GM15510 (cell line): Measurements from ENCODE around the gene SRSF2.

Experiments used
- POLR2A ChIP-seq: IDR thresholded peaks from 3 replicates; pipeline ENCODE4 v1.6.1; 2011; ENCODE audit warnings: borderline replicate concordance; ENCODE audit not compliant: insufficient read length; ENCODE audit errors: extremely low read depth

Gene SRSF2

DNA sequence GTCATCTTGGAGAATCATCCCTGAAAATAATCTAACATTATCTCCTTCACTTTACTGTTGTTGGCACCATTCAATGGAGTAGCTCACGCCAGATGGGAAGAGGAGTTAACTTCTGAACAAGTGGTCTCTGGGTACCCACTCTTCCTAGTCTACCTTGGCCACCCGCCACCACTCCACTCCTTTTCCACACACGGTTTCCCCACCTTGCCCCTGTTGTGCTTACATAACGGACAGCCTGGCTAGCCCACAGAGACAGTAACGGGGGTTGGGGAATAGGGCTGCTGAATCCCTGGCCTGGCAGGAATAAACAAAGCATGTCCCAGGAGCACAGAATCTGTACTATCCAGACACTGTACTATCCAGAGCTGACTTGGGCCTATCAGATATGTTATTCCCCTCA is 22.8 kb downstream of the SRSF2 start:
- TF ChIP-seq POLR2A, result no peak

DNA sequence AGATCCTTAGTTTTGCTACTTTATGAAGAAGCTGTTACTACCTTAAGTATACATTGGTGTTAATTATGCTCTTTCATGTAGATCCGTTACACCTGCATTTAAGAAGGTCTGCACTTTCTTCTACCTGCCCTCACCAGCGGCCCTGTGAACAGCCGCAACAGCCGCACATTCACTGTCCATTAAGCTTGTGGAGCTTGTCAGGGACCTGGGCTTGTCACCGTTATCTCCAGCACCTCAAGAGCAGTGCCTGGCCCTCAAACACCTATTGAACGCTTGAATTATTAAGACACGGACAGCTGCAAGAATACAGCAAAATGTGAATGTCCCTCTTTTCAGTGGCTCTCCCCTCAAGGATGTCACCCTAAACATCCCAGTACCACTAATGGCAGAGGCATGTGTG is 23.4 kb downstream of the SRSF2 start:
- no peak for TF ChIP-seq POLR2A

DNA sequence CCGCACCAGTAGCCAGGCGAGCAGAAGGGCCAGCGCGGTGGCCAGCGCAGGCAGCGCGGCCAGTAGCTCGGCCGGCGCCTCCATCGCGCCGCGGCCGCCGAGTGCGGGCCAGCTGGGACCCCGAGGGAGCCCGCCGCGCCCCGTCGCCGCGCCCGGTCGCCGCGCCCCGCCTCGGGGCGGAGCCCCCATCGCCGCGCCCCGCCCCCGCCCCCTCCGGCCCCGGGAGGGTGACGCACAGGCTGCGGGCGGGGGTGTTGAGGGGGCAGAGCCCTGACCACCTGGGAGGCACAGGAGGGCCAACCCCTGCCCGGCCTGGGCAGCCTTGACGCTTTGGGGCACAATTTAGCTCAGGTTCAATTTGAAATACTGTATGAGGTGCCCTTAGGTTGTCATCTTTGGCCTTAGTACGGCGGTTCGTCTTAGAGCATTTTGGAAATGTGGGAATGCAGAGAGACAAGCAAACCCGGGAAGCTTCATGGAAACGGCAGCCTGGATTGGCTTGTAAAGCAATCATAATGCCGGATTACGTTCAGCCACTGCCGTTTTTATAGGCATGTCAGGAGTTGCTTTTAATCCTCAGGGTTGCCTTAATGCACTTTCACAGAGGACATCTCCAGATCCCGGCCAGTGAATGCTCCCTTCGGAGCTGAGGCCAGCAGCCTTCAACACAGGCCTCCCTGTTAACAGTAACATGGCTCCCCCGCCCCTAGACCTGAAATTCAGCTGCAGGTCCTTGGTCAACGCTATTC is 26.1 kb downstream of the SRSF2 start, which contains the start of gene MXRA7:
Gene MXRA7, minus strand, starts transcription at position 103 of the 749 bp plus-strand sequence. Its CDS starts 19 bp downstream, at position 84.
- TF ChIP-seq POLR2A, result no peak

DNA sequence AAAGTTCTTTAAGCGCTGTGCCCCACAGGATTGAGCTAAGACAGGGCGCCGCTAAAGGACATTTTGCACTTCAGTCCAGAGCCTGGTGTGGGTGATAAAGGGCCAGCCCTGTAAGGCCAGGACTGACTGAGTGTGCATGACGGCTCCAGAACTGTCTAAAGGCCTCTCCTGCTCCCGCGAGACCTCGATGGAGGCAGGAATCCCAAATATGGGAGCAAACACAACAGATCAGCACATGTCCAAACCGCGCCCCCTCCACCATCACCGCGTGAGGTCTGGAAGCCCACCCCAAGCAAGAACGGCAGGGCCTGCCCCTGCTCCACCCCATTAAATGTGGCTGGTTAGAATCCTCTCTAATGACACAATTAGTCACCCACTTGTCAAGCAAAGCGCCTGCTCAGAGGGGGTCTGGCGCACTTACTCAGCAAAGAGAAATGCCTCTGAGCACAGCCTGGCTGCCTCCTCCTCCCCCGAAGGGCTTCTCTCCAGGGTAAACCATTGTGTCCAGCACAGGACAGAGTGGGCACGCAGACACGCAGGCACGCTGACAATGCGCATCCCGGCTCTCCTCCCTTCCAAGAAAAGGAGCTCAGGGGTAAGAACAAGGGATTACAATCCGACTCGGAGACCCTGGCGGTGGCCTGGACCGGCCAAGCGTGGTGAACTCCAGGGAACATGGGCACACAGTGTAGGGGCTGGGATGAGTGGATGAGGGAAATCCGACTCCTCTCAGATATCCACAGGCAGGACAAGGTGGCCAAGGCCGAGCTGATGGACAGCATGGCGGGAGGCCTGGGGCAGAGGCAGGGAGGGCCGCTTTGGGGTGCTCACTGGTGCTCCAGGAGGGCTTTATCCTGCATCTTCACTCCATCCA is 27.8 kb downstream of the SRSF2 start:
- TF ChIP-seq POLR2A, result no peak

DNA sequence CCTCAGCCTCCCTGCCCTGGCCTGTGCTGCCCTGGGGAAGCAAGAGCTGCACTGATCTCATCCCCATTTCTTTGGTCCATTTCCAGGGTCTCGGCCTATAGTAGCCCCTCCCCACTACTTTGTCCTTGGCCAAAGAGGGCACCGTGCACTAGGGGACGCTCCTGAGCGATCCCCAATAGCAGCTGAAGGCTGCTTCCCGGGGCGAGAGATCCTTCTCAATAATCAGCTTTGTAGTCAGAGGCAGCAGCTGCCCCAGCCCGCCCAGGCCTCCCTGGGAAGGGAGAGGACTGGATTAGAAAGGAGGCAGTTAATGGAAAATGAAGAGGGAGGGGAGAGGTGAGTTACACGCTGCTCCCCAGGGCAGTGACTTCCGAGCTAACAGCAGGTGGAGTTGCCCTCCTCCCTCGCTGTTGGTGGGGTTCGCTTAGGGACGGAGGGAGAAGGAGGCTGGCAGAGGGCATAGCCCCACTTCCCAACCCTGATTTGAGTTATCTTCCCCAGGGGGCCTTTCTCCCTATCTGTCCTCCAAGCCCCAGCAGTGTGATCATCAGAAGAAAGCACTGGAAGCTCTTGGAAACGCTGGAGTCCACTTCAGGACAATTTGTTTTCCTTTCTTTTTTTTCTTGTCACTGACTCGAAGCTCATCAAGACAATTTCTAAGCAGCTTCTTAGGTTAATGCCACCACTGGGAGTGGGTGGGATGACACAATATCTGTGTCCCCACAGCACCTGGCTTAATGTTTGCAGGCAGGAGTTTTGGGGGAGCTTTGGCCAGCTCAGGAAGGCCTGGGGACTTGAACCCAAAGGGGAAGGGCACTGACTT is 28.9 kb downstream of the SRSF2 start:
- no peak for TF ChIP-seq POLR2A

DNA sequence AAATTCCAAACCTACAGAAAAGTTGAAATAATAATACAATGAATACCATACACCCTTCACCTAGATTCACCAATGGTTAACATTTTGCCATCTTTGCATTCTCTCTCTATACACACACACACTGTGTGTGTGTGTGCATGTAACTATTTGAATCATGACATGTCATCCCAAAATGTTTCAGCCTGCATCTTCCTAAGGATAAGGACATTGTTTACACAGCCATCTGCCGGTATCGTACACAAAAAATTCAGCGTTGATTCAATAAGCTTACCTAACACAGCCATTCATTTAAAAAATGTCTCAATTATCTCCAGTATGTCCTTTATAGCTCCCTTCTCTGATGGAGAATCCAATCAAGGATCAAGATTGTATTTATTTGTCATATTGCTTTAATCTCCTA is 30.3 kb downstream of the SRSF2 start:
- no peak for TF ChIP-seq POLR2A

DNA sequence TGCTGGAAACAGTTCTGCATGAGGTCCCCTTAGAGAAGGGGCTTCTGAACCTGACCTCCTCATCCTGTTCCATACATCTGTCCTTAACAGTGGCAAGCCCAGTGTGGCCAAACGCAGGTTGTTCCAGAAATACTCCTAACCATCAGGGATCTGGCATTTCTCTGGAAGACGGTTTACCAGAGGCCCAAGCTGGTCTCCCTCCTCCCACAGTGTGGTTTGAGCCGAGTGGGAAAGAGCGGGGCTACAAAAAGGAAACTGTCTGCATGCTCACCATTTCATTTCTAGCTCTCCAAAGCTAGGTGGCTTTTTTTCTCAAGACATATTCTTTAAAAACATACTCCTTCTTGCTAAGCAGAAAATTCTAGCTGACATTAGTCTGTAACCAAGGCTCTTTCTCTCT is 32.3 kb downstream of the SRSF2 start:
- TF ChIP-seq POLR2A, result no peak

DNA sequence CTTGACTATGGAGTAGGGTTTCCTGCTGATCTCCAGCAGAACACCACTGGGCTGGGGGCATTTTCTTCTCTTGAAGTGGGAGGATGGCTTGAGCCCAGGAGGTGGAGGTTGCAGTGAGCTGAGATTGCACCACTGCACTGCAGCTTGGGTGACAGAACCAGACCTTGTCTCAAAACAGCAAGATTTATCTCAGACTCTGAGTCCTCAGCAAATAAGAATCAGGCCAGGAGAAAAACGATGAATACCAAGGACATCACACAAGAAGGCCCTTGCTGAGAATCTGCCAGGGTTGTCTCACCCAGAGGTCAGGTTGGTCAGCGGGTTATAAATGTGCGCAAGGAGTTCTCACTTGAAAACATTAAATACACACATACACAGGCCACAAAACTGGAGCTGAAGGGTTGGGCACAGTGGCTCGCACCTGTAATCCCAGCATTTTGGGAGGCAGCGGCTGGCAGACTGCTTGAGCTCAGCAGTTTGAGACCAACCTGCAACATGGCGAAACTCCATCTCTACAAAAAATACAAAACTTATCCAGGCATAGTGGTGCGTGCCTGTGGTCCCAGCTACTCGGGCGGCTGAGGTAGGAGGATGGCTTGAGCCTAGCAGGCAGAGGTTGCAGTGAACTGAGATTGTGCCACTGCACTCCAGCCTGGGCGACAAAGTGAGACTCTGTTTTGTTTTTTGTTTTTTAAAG is 34.0 kb downstream of the SRSF2 start:
- TF ChIP-seq POLR2A, result no peak

DNA sequence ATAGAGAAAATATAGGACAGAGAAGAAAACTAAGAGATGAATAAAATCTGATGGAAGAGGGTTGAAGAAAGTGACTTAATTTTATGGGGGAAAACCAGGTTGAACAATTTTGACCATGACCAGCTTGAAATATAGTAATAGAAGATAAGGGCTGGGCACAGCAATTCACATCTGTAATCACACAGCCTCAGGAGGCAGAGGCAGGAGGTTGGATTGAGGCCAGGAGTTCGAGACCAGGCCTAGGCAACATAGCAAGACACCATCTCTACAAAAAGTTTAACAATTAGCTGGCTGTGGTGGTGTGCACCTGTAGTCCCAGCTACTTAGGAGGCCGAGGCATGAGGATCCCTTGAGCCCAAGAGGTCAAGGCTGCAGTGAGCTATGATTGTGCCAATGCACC is 35.1 kb downstream of the SRSF2 start:
- TF ChIP-seq POLR2A, result no peak

DNA sequence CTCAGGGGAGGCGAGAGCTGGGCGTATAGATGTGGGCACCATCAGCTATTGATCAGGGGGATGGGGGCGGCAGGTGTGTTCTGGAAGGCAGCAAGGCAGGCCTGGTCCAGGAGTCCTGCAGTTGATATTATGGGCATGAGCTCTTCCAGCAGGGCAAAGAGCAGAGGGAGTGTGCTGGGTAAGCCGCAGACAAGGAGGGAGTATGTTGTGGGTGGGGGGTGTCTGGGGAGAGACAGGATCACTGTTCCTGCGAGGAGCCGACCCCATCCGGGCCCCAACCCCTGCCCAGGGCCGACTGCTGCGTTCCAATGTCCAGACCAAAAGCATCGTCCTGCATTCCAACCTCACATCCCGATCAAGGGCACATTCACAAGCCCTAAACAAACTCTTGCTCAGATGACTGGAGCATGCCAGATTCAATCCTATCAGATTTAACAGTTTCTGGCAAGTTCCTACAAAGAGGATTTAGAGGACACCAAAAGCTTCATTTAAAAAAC is 35.6 kb downstream of the SRSF2 start:
- TF ChIP-seq POLR2A, result no peak

DNA sequence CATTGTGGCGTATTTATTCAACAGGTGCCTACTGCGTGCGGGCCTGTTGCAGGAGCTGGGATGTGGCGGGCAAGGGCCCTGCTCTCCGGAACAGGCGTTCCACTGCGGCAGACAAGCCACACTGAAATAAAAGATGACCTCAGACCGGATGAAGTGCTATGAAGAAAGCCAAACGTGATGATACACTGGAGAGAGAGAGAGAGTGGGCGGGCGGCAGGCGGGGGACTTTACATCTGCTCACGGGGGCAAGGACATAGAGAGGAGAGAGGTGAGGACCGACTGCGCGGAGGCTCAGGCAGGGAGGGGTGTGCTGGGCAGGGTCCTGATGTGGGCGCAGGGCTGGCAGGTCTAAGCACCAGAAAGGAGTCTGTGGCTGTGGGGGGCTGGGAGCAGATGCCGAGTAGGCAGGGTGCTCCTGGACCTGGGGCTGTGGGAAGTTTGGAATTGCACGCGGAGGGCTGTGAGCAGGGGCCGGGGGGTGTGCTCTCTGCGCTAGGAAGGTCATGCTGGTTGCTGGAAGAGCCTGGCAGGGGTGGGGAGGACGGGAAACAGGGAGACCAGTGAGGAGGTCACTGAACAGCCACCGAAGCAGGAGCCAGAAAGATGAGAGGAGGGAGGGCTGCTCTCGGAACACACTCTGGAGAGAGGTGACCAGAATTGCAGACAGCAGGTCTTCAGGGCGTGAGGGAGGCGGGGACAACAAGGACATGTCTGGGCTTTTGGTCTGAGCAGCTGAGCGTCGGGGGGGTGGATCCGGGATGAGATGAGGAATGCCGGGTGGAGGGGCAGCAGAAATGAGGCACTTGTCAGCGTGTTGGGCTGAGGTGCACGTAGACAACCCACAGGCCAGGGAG is 36.3 kb downstream of the SRSF2 start:
- TF ChIP-seq POLR2A, result no peak

DNA sequence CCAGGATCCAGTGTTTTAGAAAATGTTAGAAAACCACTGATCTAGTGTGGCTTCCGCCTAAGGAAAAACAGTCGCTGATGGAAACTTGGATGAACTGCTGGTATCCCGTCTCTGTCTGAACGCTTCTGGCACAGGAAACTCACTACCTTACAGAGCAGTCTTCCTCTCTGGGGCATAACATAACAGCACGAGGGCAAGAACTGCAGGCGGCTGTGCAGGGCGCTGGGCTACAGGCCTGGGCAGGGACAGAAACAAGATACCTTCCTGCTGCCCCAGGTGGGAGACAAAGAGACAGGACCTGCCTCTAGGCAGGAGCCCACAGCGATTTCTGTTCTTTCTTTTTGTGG is 36.9 kb downstream of the SRSF2 start:
- TF ChIP-seq POLR2A, result no peak

DNA sequence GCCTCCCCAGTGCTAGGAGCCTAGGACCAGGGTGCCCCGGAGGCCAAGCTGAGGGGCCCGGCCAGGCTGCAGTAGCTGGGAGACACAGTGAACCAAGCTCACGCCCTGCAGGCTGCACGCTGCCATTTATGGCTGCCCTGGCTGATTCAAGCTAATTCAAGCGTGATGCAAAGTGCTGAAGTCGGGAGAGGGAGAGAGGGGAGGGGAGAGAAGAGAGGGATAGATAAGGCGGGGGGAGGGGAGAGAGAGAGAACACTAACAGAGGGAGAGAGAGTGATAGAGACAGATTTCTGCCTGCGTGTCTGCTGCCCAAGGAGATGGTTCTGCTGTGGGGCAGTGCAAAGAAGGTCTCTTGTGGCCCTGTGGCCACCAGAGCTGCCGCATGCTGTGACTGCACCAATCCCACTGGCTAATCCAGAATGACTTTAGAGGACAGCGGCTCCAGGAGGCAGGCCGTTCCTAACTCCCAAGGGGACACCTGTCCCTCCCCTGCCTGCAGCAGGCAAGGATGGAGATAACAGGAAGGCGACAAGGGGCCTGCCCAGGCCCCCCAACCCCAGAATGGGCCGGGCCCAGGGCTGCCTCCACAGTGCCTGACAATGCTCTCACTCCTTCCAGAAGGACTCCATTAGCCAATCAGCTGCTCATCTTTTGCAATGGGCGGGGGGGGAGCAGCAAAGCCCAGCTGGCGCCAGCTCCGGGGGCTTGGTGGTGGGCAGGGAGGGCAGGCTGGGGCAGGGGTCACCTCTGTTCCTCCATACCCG is 39.2 kb downstream of the SRSF2 start:
- TF ChIP-seq POLR2A, result no peak
